Smooth muscle cell (in vitro differentiated cells): ENCODE data around the gene JPH3. TPM values are rescaled to one million over a fixed set of nuclear protein-coding genes. Genes with fewer than 3 reads are reported as not detected.
"Not testable (repeated sequence)": the region's sequence is repeated elsewhere in the genome, so short reads cannot be mapped to it uniquely, and the experiment has no call there.

Source experiments
- DNase-seq: peaks from one replicate; lab custom pipeline; 2025; ENCODE audit not compliant: unreplicated experiment; lab: John Stamatoyannopoulos, UW
- H2AFZ ChIP-seq: fragments of 200-600 bp; sonication (generic); 2 replicates; pipeline ENCODE4 v1.6.0; 2016; ENCODE audit warnings: antibody characterized with exemption, low read depth, mild to moderate bottlenecking
- H3F3A ChIP-seq: fragments of 200-600 bp; sonication (generic); 2 replicates; pipeline ENCODE4 v1.6.0; 2017; ENCODE audit warnings: antibody characterized with exemption, low read depth
- H3K27ac ChIP-seq: fragments of 200-600 bp; sonication (generic); 2 replicates; pipeline ENCODE4 v1.5.1; 2016; ENCODE audit warnings: low read depth, mild to moderate bottlenecking
- H3K27me3 ChIP-seq: fragments of 200-600 bp; sonication (generic); 2 replicates; pipeline ENCODE4 v1.6.1; 2016; ENCODE audit warnings: low read depth, mild to moderate bottlenecking
- H3K36me3 ChIP-seq: fragments of 200-600 bp; sonication (generic); 2 replicates; pipeline ENCODE4 v1.5.1; 2016; ENCODE audit warnings: low read depth
- H3K4me1 ChIP-seq: fragments of 200-600 bp; sonication (generic); 2 replicates; pipeline ENCODE4 v1.5.1; 2016; ENCODE audit warnings: low read depth
- H3K4me2 ChIP-seq: fragments of 200-600 bp; sonication (generic); 2 replicates; pipeline ENCODE4 v1.6.0; 2016; ENCODE audit warnings: mild to moderate bottlenecking
- H3K4me3 ChIP-seq: fragments of 200-600 bp; sonication (generic); 2 replicates; pipeline ENCODE4 v1.5.1; 2016; ENCODE audit warnings: mild to moderate bottlenecking
- H3K79me2 ChIP-seq: fragments of 200-600 bp; sonication (generic); 2 replicates; pipeline ENCODE4 v1.6.0; 2016; ENCODE audit warnings: low read depth, mild to moderate bottlenecking
- H3K9ac ChIP-seq: fragments of 200-600 bp; sonication (generic); 2 replicates; pipeline ENCODE4 v1.6.0; 2016; ENCODE audit warnings: low read depth
- H3K9me3 ChIP-seq: fragments of 200-600 bp; sonication (generic); replicated peaks from 2 replicates; pipeline ENCODE4 v1.5.1; 2016; ENCODE audit warnings: low read depth
- H4K20me1 ChIP-seq: fragments of 200-600 bp; sonication (generic); 2 replicates; pipeline ENCODE4 v1.6.0; 2016; ENCODE audit warnings: low read depth
- WGBS: methylation state at CpG from one replicate; pipeline ENCODE4 v1.1.7; 2016; ENCODE audit warnings: low lambda C conversion rate; 5-methylcytosine and 5-hydroxymethylcytosine counted together
- polyA plus RNA-seq: library from polyadenylated mRNA; unstranded; fragments of >200 nt; fragmentation: Nextera tagmentation; extraction: Ambion mirVana; gene quantifications from 2 replicates; pipeline ENCODE4 v1.2.1, GENCODE V29; 2016
- total RNA-seq: library from RNA; depleted of rRNA; stranded (reverse); fragments of >200 nt; gene quantifications from 2 replicates; pipeline ENCODE4 v1.2.3, GENCODE V29; 2014
- TF ChIP-seq, protein P1 (sequence below): fragments of 200-600 bp; sonication (generic); IDR thresholded peaks from 2 replicates; pipeline ENCODE4 v1.5.1; 2017; ENCODE audit warnings: borderline replicate concordance, mild to moderate bottlenecking, antibody characterized with exemption; ENCODE audit not compliant: insufficient read depth, poor library complexity, severe bottlenecking

JPH3 gene
- total and polyA plus RNA-seq, 2 experiments from 2014 or later, result 2.1 to 2.4 TPM

DNA sequence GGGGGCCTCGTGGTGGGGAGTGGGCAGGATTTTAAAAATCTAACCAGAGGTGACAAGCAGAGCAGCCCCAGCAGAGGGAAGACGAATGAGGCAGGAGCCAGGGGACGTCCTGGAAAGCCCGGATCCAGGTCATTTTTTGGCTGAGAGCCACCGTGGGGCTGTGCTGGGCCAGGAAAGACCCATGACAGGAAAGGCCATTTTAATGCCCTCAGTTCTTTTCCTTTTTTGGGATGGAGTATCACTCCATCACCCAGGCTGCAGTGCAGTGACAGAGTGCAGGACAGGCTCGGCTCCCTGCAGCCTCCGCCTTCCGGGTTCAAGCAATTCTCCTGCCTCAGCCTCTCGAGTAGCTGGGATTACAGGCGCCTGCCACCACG is 30.5 kb upstream of the JPH3 start:
- no peaks in the 10 kb centered on the region for H4K20me1 ChIP-seq
- no peak overlapping the region for H3K4me3 ChIP-seq
- no peaks in the 10 kb centered on the region for H3K36me3 ChIP-seq
- H3K27me3 ChIP-seq, result no peaks in the 10 kb centered on the region
- no peak for DNase-seq
- peak overlapping the region; percentile 16 for H3K4me2 ChIP-seq
- 57% methylated on average over 11 of the region's 11 CpGs for WGBS
- H3K27ac ChIP-seq, result peak overlapping the region; percentile 29
- H2AFZ ChIP-seq, result no peak overlapping the region
- no peaks in the 10 kb centered on the region for H3K4me1 ChIP-seq
- no peaks in the 10 kb centered on the region for H3K79me2 ChIP-seq
- H3F3A ChIP-seq, result peaks cover 10% of the 10 kb centered on the region
- H3K9ac ChIP-seq, result no peak overlapping the region
- H3K9me3 ChIP-seq, result no peaks in the 10 kb centered on the region
- TF ChIP-seq, protein P1, sequence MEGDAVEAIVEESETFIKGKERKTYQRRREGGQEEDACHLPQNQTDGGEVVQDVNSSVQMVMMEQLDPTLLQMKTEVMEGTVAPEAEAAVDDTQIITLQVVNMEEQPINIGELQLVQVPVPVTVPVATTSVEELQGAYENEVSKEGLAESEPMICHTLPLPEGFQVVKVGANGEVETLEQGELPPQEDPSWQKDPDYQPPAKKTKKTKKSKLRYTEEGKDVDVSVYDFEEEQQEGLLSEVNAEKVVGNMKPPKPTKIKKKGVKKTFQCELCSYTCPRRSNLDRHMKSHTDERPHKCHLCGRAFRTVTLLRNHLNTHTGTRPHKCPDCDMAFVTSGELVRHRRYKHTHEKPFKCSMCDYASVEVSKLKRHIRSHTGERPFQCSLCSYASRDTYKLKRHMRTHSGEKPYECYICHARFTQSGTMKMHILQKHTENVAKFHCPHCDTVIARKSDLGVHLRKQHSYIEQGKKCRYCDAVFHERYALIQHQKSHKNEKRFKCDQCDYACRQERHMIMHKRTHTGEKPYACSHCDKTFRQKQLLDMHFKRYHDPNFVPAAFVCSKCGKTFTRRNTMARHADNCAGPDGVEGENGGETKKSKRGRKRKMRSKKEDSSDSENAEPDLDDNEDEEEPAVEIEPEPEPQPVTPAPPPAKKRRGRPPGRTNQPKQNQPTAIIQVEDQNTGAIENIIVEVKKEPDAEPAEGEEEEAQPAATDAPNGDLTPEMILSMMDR, result no peak

DNA sequence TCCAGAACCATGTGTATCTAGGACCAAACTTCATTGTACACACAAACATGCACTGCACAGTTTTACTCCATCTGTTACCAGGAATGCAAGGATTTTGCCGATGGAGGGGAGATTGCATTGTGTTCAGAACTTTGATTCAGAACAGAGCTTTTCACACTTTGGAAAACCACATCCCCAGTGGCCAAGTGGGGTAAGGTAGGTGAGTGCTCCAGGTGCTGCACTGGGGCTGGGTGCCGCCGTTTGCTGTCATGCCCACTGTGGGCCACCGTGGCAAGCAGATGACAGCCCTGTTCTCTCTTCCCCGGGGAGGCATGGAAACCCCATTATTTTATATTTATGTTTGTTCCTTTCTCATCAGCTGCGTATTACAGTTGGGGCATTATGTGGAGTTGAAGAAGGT is 29.3 kb upstream of the JPH3 start:
- no peak overlapping the region for H3K4me2 ChIP-seq
- H2AFZ ChIP-seq, result no peak overlapping the region
- no peaks in the 10 kb centered on the region for H3K79me2 ChIP-seq
- no peaks in the 10 kb centered on the region for H4K20me1 ChIP-seq
- H3K36me3 ChIP-seq, result no peaks in the 10 kb centered on the region
- H3F3A ChIP-seq, result peaks cover 10% of the 10 kb centered on the region
- H3K27ac ChIP-seq, result no peak overlapping the region
- H3K4me3 ChIP-seq, result no peak overlapping the region
- no peaks in the 10 kb centered on the region for H3K4me1 ChIP-seq
- TF ChIP-seq, protein P1, result no peak
- no peaks in the 10 kb centered on the region for H3K9me3 ChIP-seq
- no peak for DNase-seq
- H3K27me3 ChIP-seq, result no peaks in the 10 kb centered on the region
- 88% methylated on average over 6 of the region's 6 CpGs for WGBS
- no peak overlapping the region for H3K9ac ChIP-seq

- no peak overlapping the region for H2AFZ ChIP-seq
- H3K27me3 ChIP-seq, result no peaks in the 10 kb centered on the region
- no peak overlapping the region for H3K9ac ChIP-seq
- no peaks in the 10 kb centered on the region for H4K20me1 ChIP-seq
- no peaks in the 10 kb centered on the region for H3K36me3 ChIP-seq
- H3K79me2 ChIP-seq, result no peaks in the 10 kb centered on the region
- no peak overlapping the region for H3K27ac ChIP-seq
- H3K9me3 ChIP-seq, result no peaks in the 10 kb centered on the region
- no peaks in the 10 kb centered on the region for H3K4me1 ChIP-seq
- WGBS, result 52% methylated on average over 13 of the region's 13 CpGs
- no peak for DNase-seq
- no peak overlapping the region for H3K4me3 ChIP-seq
- TF ChIP-seq, protein P1, result no peak
- peaks cover 10% of the 10 kb centered on the region for H3F3A ChIP-seq
- peak overlapping the region; percentile 40 for H3K4me2 ChIP-seq
Observed at GRCh38 chr16:87575027-87575804, 27.1 kb upstream of the JPH3 start.

- no peak overlapping the region for H3K4me2 ChIP-seq
- H3K79me2 ChIP-seq, result no peaks in the 10 kb centered on the region
- DNase-seq, result no peak
- TF ChIP-seq, protein P1, result no peak
- H3K27ac ChIP-seq, result no peak overlapping the region
- H3F3A ChIP-seq, result peaks cover 17% of the 10 kb centered on the region
- no peaks in the 10 kb centered on the region for H4K20me1 ChIP-seq
- H3K4me3 ChIP-seq, result no peak overlapping the region
- peaks cover 1% of the 10 kb centered on the region for H3K4me1 ChIP-seq
- H2AFZ ChIP-seq, result no peak overlapping the region
- H3K9me3 ChIP-seq, result no peaks in the 10 kb centered on the region
- H3K9ac ChIP-seq, result no peak overlapping the region
- H3K27me3 ChIP-seq, result no peaks in the 10 kb centered on the region
- no peaks in the 10 kb centered on the region for H3K36me3 ChIP-seq
- WGBS, result 36% methylated on average over 16 of the region's 16 CpGs
Observed at GRCh38 chr16:87576171-87576570, 26.1 kb upstream of the JPH3 start.

- not testable (repeated sequence) for H3K27ac ChIP-seq, H3K9ac ChIP-seq
- WGBS, result 90% methylated on average over 16 of the region's 16 CpGs
Observed at GRCh38 chr16:87578142-87578930, 24.0 kb upstream of the JPH3 start.

More at GRCh38 chr16:87578142-87578930, 24.0 kb upstream of the JPH3 start:
- not testable (repeated sequence) for H3K4me3 ChIP-seq, H3K79me2 ChIP-seq, H3K9me3 ChIP-seq, H4K20me1 ChIP-seq, H3K27me3 ChIP-seq, H3K36me3 ChIP-seq, H2AFZ ChIP-seq, DNase-seq, H3K4me2 ChIP-seq
- Histone ChIP-seq H3F3A (peaks cover 31% of the 10 kb centered on the region), H3K4me1 (peaks cover 15% of the 10 kb centered on the region)
